Lower leg skin (tissue), 4 donors: Measurements from ENCODE around the gene RUNX1. TPM values are rescaled to one million over a fixed set of nuclear protein-coding genes. Genes with fewer than 3 reads are reported as not detected.

ENCODE experiments used
- DNase-seq, 2 donors: peaks; one replicate each; pipeline ENCODE4 v3.0.0-alpha.2; 2019; ENCODE audit warnings: low spot score in 2 of 2
- H3K4me3 ChIP-seq: fragments of 200-600 bp; sonication (generic); 2 replicates; pipeline ENCODE4 v1.5.1; 2017; ENCODE audit warnings: mild to moderate bottlenecking, low read depth; ENCODE audit not compliant: poor library complexity, severe bottlenecking
- POLR2A ChIP-seq, 2 donors: fragments of 450-650 bp; IDR thresholded peaks; one replicate each; pipeline ENCODE4 v1.6.1; 2016 to 2017; ENCODE audit warnings: antibody characterized with exemption in 2 of 2, mild to moderate bottlenecking in 1 of 2, moderate library complexity in 1 of 2
- WGBS, 2 donors: methylation state at CpG; one replicate each; pipeline ENCODE4 v1.1.5; 2018; 5-methylcytosine and 5-hydroxymethylcytosine counted together
- intact Hi-C: fragments of 100-400 bp; cut with DNase I; formaldehyde crosslinking; loops from one replicate; pipeline ENCODE4 v1.15.0; 2023; ENCODE audit warnings: low total_unique reads
- total RNA-seq, 4 donors: library from RNA; depleted of rRNA; stranded (reverse); fragments of >200 nt; gene quantifications; one replicate each; pipeline ENCODE4 v1.1.0, GENCODE V29; 2016
- TF ChIP-seq, protein P1 (sequence below), 3 donors: fragments of 450-650 bp; IDR thresholded peaks; one replicate each; pipeline ENCODE4 v1.5.1; 2016; ENCODE audit warnings: antibody characterized with exemption in 3 of 3, mild to moderate bottlenecking in 3 of 3, moderate library complexity in 2 of 3

RUNX1 gene
- total RNA-seq, 4 donors from 2014 or later, result 7.3 to 29.1 (median 18.1) TPM

DNA sequence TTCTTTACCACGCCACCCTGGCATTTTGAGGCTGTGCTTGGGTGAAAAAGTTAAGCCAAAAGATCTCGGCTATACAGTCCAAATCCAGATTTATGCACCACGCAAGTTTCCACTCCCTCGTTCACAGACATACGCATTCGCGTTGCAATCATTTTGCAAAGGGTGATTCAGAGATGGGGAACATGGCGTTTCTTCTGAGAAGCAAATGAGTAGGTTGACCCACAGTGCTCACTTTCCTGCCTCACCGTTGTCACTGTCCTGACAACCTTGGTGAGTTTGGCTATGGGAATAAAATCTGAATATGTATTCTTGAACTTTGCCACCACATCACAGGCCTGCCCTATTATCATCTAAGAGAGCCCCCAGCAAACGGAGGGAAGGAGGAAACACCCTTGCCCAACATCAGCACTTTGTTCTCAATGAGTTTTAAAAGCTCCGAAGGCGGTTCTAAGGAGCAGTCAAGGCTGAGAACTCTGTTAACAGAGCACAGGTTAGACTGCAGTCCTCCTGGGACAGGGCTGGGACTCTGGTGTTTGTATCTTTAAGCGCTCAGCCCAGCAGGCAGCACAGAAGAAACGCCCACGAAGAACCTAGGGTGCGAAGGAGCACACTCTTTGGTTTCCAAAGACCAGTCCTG is 86.4 kb downstream of the RUNX1 start:
- intact Hi-C loops, result no loop called here
- DNase-seq, result no peak
- WGBS, 2 donors, result 87% methylated on average over 16 of the region's 16 CpGs
- TF ChIP-seq POLR2A (IDR thresholded peaks at IDR 0.05), result no peak
- TF ChIP-seq, protein P1, sequence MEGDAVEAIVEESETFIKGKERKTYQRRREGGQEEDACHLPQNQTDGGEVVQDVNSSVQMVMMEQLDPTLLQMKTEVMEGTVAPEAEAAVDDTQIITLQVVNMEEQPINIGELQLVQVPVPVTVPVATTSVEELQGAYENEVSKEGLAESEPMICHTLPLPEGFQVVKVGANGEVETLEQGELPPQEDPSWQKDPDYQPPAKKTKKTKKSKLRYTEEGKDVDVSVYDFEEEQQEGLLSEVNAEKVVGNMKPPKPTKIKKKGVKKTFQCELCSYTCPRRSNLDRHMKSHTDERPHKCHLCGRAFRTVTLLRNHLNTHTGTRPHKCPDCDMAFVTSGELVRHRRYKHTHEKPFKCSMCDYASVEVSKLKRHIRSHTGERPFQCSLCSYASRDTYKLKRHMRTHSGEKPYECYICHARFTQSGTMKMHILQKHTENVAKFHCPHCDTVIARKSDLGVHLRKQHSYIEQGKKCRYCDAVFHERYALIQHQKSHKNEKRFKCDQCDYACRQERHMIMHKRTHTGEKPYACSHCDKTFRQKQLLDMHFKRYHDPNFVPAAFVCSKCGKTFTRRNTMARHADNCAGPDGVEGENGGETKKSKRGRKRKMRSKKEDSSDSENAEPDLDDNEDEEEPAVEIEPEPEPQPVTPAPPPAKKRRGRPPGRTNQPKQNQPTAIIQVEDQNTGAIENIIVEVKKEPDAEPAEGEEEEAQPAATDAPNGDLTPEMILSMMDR (IDR thresholded peaks at IDR 0.05), result no peak
- H3K4me3 ChIP-seq, result no peak overlapping the region

DNA sequence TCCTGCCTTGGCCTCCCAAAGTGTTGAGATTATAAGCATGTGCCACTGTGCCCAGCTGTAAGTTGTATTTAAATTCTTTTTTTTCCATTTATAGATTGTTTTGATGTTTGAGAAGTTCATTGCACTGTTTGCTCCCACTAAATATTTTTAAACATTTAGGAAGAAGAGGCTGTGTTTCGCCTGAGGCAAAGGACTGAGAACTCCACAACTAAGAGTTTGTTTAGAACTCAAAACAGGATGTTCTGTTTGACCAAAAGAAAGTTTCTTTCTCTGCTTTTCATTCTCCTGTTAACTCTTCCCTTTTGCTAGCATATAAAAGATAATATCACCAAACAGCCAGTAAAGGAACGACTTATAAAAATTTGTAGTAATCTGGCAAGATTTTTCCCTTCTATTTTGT is 87.0 kb downstream of the RUNX1 start:
- no peak overlapping the region for H3K4me3 ChIP-seq
- 59 to 68% methylated on average over 2 of the region's 2 CpGs for WGBS, 2 donors
- intact Hi-C loops, result no loop called here
- TF ChIP-seq POLR2A (IDR thresholded peaks at IDR 0.05), result no peak
- TF ChIP-seq, protein P1 (IDR thresholded peaks at IDR 0.05), result no peak
- no peak for DNase-seq

DNA sequence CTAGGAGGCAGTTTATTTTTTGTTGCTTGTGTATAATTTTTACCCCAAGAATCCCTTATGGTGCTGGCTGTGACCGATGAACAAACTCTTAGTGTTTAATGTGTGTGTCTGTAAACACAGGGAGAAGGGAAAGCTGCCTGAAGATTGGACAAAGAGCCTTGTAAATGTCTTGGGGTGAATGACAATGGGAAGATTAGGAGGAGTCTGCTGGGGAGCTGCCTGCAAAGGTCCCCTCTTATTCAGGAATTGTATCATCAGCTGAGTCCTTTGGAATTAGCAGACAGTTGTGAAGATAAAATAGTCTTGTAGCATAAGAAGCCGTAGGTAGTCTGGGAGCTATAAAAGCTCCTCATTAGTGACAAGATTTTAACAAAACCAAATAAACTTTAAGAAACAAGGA is 88.4 kb downstream of the RUNX1 start:
- no peak overlapping the region for H3K4me3 ChIP-seq
- 78 to 93% methylated on average over 2 of the region's 2 CpGs for WGBS, 2 donors
- DNase-seq, result no peak
- no peak for TF ChIP-seq POLR2A (IDR thresholded peaks at IDR 0.05)
- TF ChIP-seq, protein P1 (IDR thresholded peaks at IDR 0.05), result no peak
- intact Hi-C loops, result no loop called here

DNA sequence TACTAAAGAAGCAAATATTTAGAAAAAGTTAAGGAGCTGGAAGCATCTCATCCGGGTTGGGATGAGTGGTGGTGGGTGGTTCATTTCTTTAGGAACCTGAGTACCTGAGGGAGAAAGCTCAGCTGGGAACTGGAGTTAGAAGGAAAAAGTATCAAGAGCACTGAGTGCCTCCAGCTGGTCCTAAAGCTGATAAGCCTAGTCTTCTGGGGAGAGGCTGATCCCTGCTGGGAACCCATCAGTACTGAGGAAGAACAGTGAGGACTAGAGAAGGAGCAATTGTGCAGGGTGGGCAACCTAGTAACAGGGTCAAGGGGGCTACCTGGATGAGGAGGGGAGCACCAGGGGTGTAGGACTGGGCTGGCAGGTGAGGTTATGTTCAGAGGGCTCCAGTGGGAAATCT is 89.5 kb downstream of the RUNX1 start:
- 94% methylated on average over 1 of the region's 1 CpG for WGBS, 2 donors
- no peak for DNase-seq
- TF ChIP-seq, protein P1 (IDR thresholded peaks at IDR 0.05), result no peak
- no peak for TF ChIP-seq POLR2A (IDR thresholded peaks at IDR 0.05)
- H3K4me3 ChIP-seq, result no peak overlapping the region
- intact Hi-C loops, result no loop called here

DNA sequence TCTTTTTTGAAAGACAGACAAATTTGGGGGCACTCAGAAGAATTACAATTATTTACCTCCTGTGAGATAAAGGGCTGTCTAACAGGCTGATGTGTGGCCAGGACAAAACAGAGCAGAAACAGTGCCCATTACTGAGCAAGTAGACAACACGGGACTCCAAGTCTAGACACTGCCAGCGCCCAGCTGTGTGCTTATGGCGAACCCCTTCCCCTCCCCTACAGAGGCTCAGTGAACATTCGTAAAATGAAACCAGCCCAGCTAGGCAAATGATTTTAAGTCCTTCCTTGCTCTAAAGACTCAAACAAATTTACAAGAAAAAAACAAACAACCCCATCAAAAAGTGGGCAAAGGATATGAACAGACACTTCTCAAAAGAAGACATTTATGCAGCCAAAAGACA is 91.1 kb downstream of the RUNX1 start:
- no peak for TF ChIP-seq POLR2A (IDR thresholded peaks at IDR 0.05)
- TF ChIP-seq, protein P1 (IDR thresholded peaks at IDR 0.05), result no peak
- DNase-seq, result no peak
- WGBS, 2 donors, result 85 to 91% methylated on average over 4 of the region's 4 CpGs
- intact Hi-C loops, result no loop called here
- H3K4me3 ChIP-seq, result no peak overlapping the region
